ENCODE results near the gene KIF21B.

- TF ChIP-seq, protein P1, sequence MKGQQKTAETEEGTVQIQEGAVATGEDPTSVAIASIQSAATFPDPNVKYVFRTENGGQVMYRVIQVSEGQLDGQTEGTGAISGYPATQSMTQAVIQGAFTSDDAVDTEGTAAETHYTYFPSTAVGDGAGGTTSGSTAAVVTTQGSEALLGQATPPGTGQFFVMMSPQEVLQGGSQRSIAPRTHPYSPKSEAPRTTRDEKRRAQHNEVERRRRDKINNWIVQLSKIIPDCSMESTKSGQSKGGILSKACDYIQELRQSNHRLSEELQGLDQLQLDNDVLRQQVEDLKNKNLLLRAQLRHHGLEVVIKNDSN (IDR thresholded peaks at IDR 0.05), result no peak
- TF ChIP-seq REST (IDR thresholded peaks at IDR 0.05; ENCODE audit: low read depth) (no peak), RAD21 (IDR thresholded peaks at IDR 0.05; ENCODE audit: low read depth) (no peak), FOXM1 (IDR thresholded peaks at IDR 0.05; ENCODE audit: borderline replicate concordance, low read depth) (no peak), TCF12 (IDR thresholded peaks at IDR 0.05; ENCODE audit: low read depth) (no peak), EP300 (IDR thresholded peaks at IDR 0.05; ENCODE audit: borderline replicate concordance) (no peak), TAF1 (IDR thresholded peaks at IDR 0.05; ENCODE audit: low read depth) (no peak), MAX (IDR thresholded peaks at IDR 0.05) (no peak), EGR1 (IDR thresholded peaks at IDR 0.05) (no peak), CREB1 (IDR thresholded peaks at IDR 0.05; ENCODE audit: low read depth) (no peak)
These were observed 6.3 kb downstream of the KIF21B start for GRCh38 chr1:201016943-201017827.
